Panc1 (cell line): ENCODE data around the gene SHLD1. TPM values are rescaled to one million over a fixed set of nuclear protein-coding genes. Genes with fewer than 3 reads are reported as not detected.

Experiments used
- ATAC-seq: fragments of 200-7000 bp; cut with Tn5 transposase; 2 replicates; pipeline ENCODE4 v1.9.1; 2020; ENCODE audit warnings: mild to moderate bottlenecking, moderate library complexity
- BruUV-seq: library from RNA; stranded (reverse); fragments of 400-500 nt; replicated peaks from 2 replicates; lab custom pipeline; 2021; lab: Mats Ljungman, UMichigan
- CTCF ChIA-PET: fragments of 300-600 bp; sonication (Branson Sonifier 250); formaldehyde crosslinking; loops from one replicate; lab custom pipeline; 2022; ENCODE audit warnings: antibody characterized with exemption; lab: Charles Lee
- POLR2A ChIA-PET: fragments of 300-600 bp; sonication (Branson Sonifier 250); formaldehyde crosslinking; loops from one replicate; lab custom pipeline; 2022; ENCODE audit warnings: antibody characterized with exemption; lab: Charles Lee
- DNase-seq: peaks from one replicate; pipeline ENCODE4 v3.0.0-alpha.2; 2010; ENCODE audit warnings: low read depth, low spot score
- H3K27ac ChIP-seq: 2 replicates; pipeline ENCODE4 v1.5.1; 2011; ENCODE audit warnings: mild to moderate bottlenecking, low read length, inconsistent platforms
- H3K27me3 ChIP-seq: fragments of 200-500 bp; sonication (Bioruptor generic); 2 replicates; pipeline ENCODE4 v1.6.0; 2014; ENCODE audit warnings: low read length, inconsistent platforms; ENCODE audit not compliant: control insufficient read depth, insufficient read depth
- H3K36me3 ChIP-seq: fragments of 200-500 bp; sonication (Bioruptor generic); 2 replicates; pipeline ENCODE4 v1.5.1; 2014; ENCODE audit warnings: inconsistent platforms, mild to moderate bottlenecking, low read length, moderate library complexity; ENCODE audit not compliant: control insufficient read depth, insufficient read depth
- H3K4me1 ChIP-seq: 2 replicates; pipeline ENCODE4 v1.5.1; 2011; ENCODE audit warnings: inconsistent platforms, mild to moderate bottlenecking, low read length, moderate library complexity; ENCODE audit not compliant: control insufficient read depth, insufficient read depth
- H3K4me3 ChIP-seq, 2 experiments: 2 replicates each; pipeline ENCODE4 v1.5.1; 2011 to 2012; ENCODE audit warnings: low read depth in 2 of 2, low read length in 2 of 2, mild to moderate bottlenecking in 2 of 2, inconsistent platforms in 1 of 2, moderate library complexity in 1 of 2
- H3K9me3 ChIP-seq: fragments of 200-500 bp; sonication (Bioruptor generic); 2 replicates; pipeline ENCODE4 v1.5.1; 2014; ENCODE audit warnings: low read depth, mild to moderate bottlenecking, inconsistent platforms, low read length, moderate library complexity; ENCODE audit not compliant: control insufficient read depth, insufficient read depth
- CTCF ChIP-seq: fragments of 450-650 bp; IDR thresholded peaks from 2 replicates; pipeline ENCODE4 v1.5.1; 2017; ENCODE audit warnings: mild to moderate bottlenecking
- POLR2AphosphoS5 ChIP-seq: IDR thresholded peaks from 2 replicates; pipeline ENCODE4 v1.6.1; 2012; ENCODE audit warnings: mild to moderate bottlenecking, low read depth, low read length, moderate library complexity
- REST ChIP-seq, 2 experiments: IDR thresholded peaks; 2 replicates each; pipeline ENCODE4 v1.6.1; 2011 to 2012; ENCODE audit warnings: low read depth in 2 of 2, control low read depth in 1 of 2, low read length in 1 of 2, mild to moderate bottlenecking in 1 of 2, moderate library complexity in 1 of 2; ENCODE audit not compliant: insufficient read depth in 1 of 2
- SIN3A ChIP-seq: IDR thresholded peaks from 2 replicates; pipeline ENCODE4 v1.6.1; 2012; ENCODE audit warnings: low read depth, mild to moderate bottlenecking, low read length, moderate library complexity, borderline replicate concordance; ENCODE audit not compliant: insufficient read depth
- TCF7L2 ChIP-seq: IDR thresholded peaks from 2 replicates; pipeline ENCODE4 v1.6.1; 2011; ENCODE audit warnings: mild to moderate bottlenecking, low read depth, low read length, inconsistent platforms
- in situ Hi-C: cut with HindIII; loops from 2 replicates; pipeline ENCODE4 v1.10.0; 2016; ENCODE audit warnings: low sequenced_read_pairs, low pct_unique_long_range_greater_than_20kb
- intact Hi-C: fragments of 100-400 bp; cut with micrococcal nuclease; formaldehyde crosslinking; loops from one replicate; pipeline ENCODE4 v1.10.0; 2022; ENCODE audit not compliant: unreplicated experiment
- total RNA-seq: library from RNA; stranded (reverse); gene quantifications from one replicate; pipeline ENCODE4 v1.2.1, GENCODE V29; 2021; ENCODE audit not compliant: unreplicated experiment

Gene SHLD1
- total RNA-seq, 1 experiment from 2014 or later = 4.3 TPM

- POLR2A ChIA-PET = no interaction called here
- TF ChIP-seq POLR2AphosphoS5 = no peak
- TF ChIP-seq CTCF = no peak
- no peak for TF ChIP-seq REST (IDR thresholded peaks at IDR 0.05; ENCODE audit: insufficient read depth in 1 of 2, low read depth in 2 of 2, low read length in 1 of 2)
- TF ChIP-seq TCF7L2 = no peak
- TF ChIP-seq SIN3A = no peak
- no peak overlapping the region for H3K27ac ChIP-seq
- H3K9me3 ChIP-seq = no peaks in the 10 kb centered on the region
- intact Hi-C loops (no loop called here), in situ Hi-C loops (no loop called here)
- H3K4me3 ChIP-seq = no peak overlapping the region
- H3K27me3 ChIP-seq = peaks cover 29% of the 10 kb centered on the region; the same call in 1 of the 2 replicates
- CTCF ChIA-PET = no interaction called here
- no TSS peak for BruUV-seq
- no peaks in the 10 kb centered on the region for H3K36me3 ChIP-seq
- ATAC-seq = no peak
- H3K4me1 ChIP-seq = no peaks in the 10 kb centered on the region
- no peak for DNase-seq
Measured at GRCh38 chr20:5910186-5910585, 160.0 kb downstream of the SHLD1 start.

GRCh38 chr20:5913166-5913565 lies 163.0 kb downstream of the SHLD1 start:
- POLR2A ChIA-PET = interaction anchor here (0.7 to 0.9 kb wide), 2 partner anchors 36 to 1027 kb away, joined by 4 read pairs; no protein-coding TSS in a partner anchor

More at GRCh38 chr20:5913166-5913565, 163.0 kb downstream of the SHLD1 start:
- in situ Hi-C loops (no loop called here), intact Hi-C loops (no loop called here)
- CTCF ChIA-PET = interaction anchor here (0.5 kb wide), 2 partner anchors 86 to 103 kb away, joined by 3 to 7 read pairs; no protein-coding TSS in a partner anchor
- ATAC-seq = no peak
- Histone ChIP-seq H3K36me3 (no peaks in the 10 kb centered on the region), H3K27ac (no peak overlapping the region), H3K9me3 (no peaks in the 10 kb centered on the region), H3K4me1 (no peaks in the 10 kb centered on the region), H3K27me3 (peaks cover 25% of the 10 kb centered on the region; the same call in 1 of the 2 replicates), H3K4me3 (no peak overlapping the region)
- BruUV-seq = no TSS peak
- no peak for DNase-seq
- no peak for TF ChIP-seq POLR2AphosphoS5
- no peak for TF ChIP-seq CTCF
- no peak for TF ChIP-seq SIN3A
- TF ChIP-seq TCF7L2 = no peak
- no peak for TF ChIP-seq REST (IDR thresholded peaks at IDR 0.05; ENCODE audit: insufficient read depth in 1 of 2, low read depth in 2 of 2, low read length in 1 of 2)
